ENCODE data around the gene LHX3.
"Not testable (repeated sequence)": the region's sequence is repeated elsewhere in the genome, so short reads cannot be mapped to it uniquely, and the experiment has no call there.

LHX3 gene

GRCh38 chr9:136153381-136154065, 51.4 kb downstream of the LHX3 start:
- DNase-seq (ENCODE audit: low spot score), result no peak

GRCh38 chr9:136152931-136153330, 52.0 kb downstream of the LHX3 start:
- DNase-seq (ENCODE audit: low spot score), result no peak

GRCh38 chr9:136152543-136152866, 52.4 kb downstream of the LHX3 start:
- DNase-seq (ENCODE audit: low spot score), result no peak

- DNase-seq (ENCODE audit: low spot score), result no peak
Measured at GRCh38 chr9:136151848-136152542, 52.9 kb downstream of the LHX3 start.

GRCh38 chr9:136151214-136151804, 53.6 kb downstream of the LHX3 start:
- no peak for DNase-seq (ENCODE audit: low spot score)

- not testable (repeated sequence) for DNase-seq (ENCODE audit: low spot score)
Measured at GRCh38 chr9:136150664-136151213, 54.2 kb downstream of the LHX3 start.

- no peak for DNase-seq (ENCODE audit: low spot score)
Measured at GRCh38 chr9:136149853-136150252, 55.1 kb downstream of the LHX3 start.

GRCh38 chr9:136149337-136149736, 55.6 kb downstream of the LHX3 start:
- DNase-seq (ENCODE audit: low spot score), result no peak

- DNase-seq (ENCODE audit: low spot score), result no peak
Measured at GRCh38 chr9:136148766-136149165, 56.2 kb downstream of the LHX3 start.

GRCh38 chr9:136147890-136148714, 56.8 kb downstream of the LHX3 start:
- DNase-seq (ENCODE audit: low spot score), result no peak

- no peak for DNase-seq (ENCODE audit: low spot score)
Measured at GRCh38 chr9:136147038-136147889, 57.7 kb downstream of the LHX3 start.
